Pons (tissue), 1 donor: ENCODE results near the gene PIM3.

Experiments
- DNase-seq: peaks from one replicate; pipeline ENCODE4 v3.0.0-alpha.2; 2016; ENCODE audit warnings: low spot score

PIM3 gene

GRCh38 chr22:49928555-49929210 lies 31.9 kb upstream of the PIM3 start:
- no peak for DNase-seq

GRCh38 chr22:49929211-49929979 lies 31.2 kb upstream of the PIM3 start:
- no peak for DNase-seq

- DNase-seq: no peak
These were observed 30.5 kb upstream of the PIM3 start for GRCh38 chr22:49929994-49930575.

GRCh38 chr22:49930596-49931412 lies 29.8 kb upstream of the PIM3 start:
- peak; percentile 94 for DNase-seq

- peak; percentile 76 for DNase-seq
These were observed 27.1 kb upstream of the PIM3 start for GRCh38 chr22:49933236-49934159.

- DNase-seq: peak; percentile 78
These were observed 26.2 kb upstream of the PIM3 start for GRCh38 chr22:49934160-49934890.

- no peak for DNase-seq
These were observed 25.5 kb upstream of the PIM3 start for GRCh38 chr22:49934891-49935557.

- no peak for DNase-seq
These were observed 25.0 kb upstream of the PIM3 start for GRCh38 chr22:49935561-49935960.

- peak; percentile 73 for DNase-seq
These were observed 24.3 kb upstream of the PIM3 start for GRCh38 chr22:49936018-49936972.

GRCh38 chr22:49936973-49937757 lies 23.4 kb upstream of the PIM3 start:
- DNase-seq: peak; percentile 90

GRCh38 chr22:49937758-49938564 lies 22.6 kb upstream of the PIM3 start:
- peak; percentile 86 for DNase-seq

- no peak for DNase-seq
These were observed 21.9 kb upstream of the PIM3 start for GRCh38 chr22:49938565-49939136.

- no peak for DNase-seq
These were observed 18.9 kb upstream of the PIM3 start for GRCh38 chr22:49941507-49942316.

- no peak for DNase-seq
These were observed 17.8 kb upstream of the PIM3 start for GRCh38 chr22:49942565-49943404.

- no peak for DNase-seq
These were observed 17.2 kb upstream of the PIM3 start for GRCh38 chr22:49943405-49943765.
